Vagina (tissue), 2 donors: ENCODE measurements around the gene NUP54. TPM values are rescaled to one million over a fixed set of nuclear protein-coding genes. Genes with fewer than 3 reads are reported as not detected.

ENCODE experiments used
- DNase-seq, 2 donors: peaks; one replicate each; pipeline ENCODE4 v3.0.0-alpha.2; 2017; ENCODE audit errors: extremely low spot score in 2 of 2
- H3K27ac ChIP-seq: fragments of 200-600 bp; sonication (generic); one replicate; pipeline ENCODE4 v1.5.1; 2019
- H3K27me3 ChIP-seq: fragments of 200-600 bp; sonication (generic); one replicate; pipeline ENCODE4 v1.5.1; 2019
- H3K36me3 ChIP-seq, 2 donors: fragments of 200-600 bp; sonication (generic); one replicate each; pipeline ENCODE4 v1.5.1; 2017 to 2019
- H3K4me1 ChIP-seq: fragments of 200-600 bp; sonication (generic); one replicate; pipeline ENCODE4 v1.5.1; 2019
- H3K4me3 ChIP-seq, 2 donors: fragments of 200-600 bp; sonication (generic); 1 replicate in 1 of 2; 2 replicates in 1 of 2; pipeline ENCODE4 v1.5.1; 2016 to 2019
- H3K9me3 ChIP-seq: fragments of 200-600 bp; sonication (generic); one replicate; pipeline ENCODE4 v1.5.1; 2019
- POLR2AphosphoS5 ChIP-seq, 2 donors: sonication (generic); formaldehyde crosslinking; IDR thresholded peaks; one replicate each; pipeline ENCODE4 v1.9.0; 2017; ENCODE audit warnings: antibody characterized with exemption in 2 of 2, mild to moderate bottlenecking in 2 of 2, low read depth in 1 of 2; ENCODE audit not compliant: insufficient read depth in 1 of 2
- intact Hi-C: fragments of 100-400 bp; cut with DNase I; formaldehyde crosslinking; loops from one replicate; pipeline ENCODE4 v1.15.1; 2023
- total RNA-seq: library from RNA; depleted of rRNA; stranded (reverse); fragments of >200 nt; gene quantifications from one replicate; pipeline ENCODE4 v1.2.3, GENCODE V29; 2016
- TF ChIP-seq, protein P1 (sequence below), 3 experiments: fragments of 450-650 bp in 2 of 3; fragments of 200-600 bp in 1 of 3; sonication (generic) in 1 of 3; IDR thresholded peaks; one replicate each; pipeline ENCODE4 v1.5.1; 2017 to 2019; ENCODE audit warnings: antibody characterized with exemption in 3 of 3, mild to moderate bottlenecking in 2 of 3, moderate library complexity in 2 of 3

Gene NUP54
- total RNA-seq, 1 donor from 2014 or later: 31.2 TPM

DNA sequence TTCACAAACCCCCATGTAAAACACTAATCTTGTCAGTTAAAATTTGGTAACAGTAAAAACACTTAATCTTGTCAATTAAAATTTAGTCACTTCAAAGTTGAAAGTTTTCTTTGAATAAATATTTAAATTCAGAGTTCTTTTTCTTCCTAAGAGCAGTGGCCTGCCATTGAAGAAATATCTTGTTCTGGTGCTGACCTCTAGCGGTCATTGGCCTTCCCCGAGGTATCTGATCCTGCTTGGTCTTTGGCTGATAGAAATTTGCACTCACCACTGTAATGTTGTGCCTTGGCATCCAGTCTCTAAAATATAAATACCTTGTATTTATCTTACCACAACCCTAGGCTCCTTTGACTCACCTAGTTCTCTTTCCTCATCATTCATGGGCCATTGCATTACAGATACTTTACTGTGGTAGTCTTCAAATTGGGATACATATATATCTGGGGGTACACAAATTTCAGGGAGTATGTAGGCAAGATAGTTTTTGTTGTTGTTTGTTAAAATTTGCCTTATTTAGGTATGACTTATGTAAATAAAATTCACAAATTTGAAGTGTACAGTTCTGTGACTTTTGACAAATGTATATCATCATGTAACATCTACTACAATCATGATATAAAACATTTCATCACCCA, 80.4 kb downstream of the NUP54 start:
- Histone ChIP-seq H3K27ac (no peak overlapping the region), H3K27me3 (no peaks in the 10 kb centered on the region), H3K36me3 (no peaks in the 10 kb centered on the region), H3K9me3 (no peaks in the 10 kb centered on the region), H3K4me3 (no peak overlapping the region), H3K4me1 (no peaks in the 10 kb centered on the region)
- intact Hi-C loops: loop anchor here (5.0 kb wide), 1 partner anchor 70 kb away; no protein-coding TSS in a partner anchor
- DNase-seq: no peak
- TF ChIP-seq, protein P1, sequence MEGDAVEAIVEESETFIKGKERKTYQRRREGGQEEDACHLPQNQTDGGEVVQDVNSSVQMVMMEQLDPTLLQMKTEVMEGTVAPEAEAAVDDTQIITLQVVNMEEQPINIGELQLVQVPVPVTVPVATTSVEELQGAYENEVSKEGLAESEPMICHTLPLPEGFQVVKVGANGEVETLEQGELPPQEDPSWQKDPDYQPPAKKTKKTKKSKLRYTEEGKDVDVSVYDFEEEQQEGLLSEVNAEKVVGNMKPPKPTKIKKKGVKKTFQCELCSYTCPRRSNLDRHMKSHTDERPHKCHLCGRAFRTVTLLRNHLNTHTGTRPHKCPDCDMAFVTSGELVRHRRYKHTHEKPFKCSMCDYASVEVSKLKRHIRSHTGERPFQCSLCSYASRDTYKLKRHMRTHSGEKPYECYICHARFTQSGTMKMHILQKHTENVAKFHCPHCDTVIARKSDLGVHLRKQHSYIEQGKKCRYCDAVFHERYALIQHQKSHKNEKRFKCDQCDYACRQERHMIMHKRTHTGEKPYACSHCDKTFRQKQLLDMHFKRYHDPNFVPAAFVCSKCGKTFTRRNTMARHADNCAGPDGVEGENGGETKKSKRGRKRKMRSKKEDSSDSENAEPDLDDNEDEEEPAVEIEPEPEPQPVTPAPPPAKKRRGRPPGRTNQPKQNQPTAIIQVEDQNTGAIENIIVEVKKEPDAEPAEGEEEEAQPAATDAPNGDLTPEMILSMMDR (IDR thresholded peaks at IDR 0.05): peak; percentile 53 to 79 (median 71)
- no peak for TF ChIP-seq POLR2AphosphoS5 (IDR thresholded peaks at IDR 0.05; ENCODE audit: insufficient read depth in 1 of 2, low read depth in 1 of 2)

DNA sequence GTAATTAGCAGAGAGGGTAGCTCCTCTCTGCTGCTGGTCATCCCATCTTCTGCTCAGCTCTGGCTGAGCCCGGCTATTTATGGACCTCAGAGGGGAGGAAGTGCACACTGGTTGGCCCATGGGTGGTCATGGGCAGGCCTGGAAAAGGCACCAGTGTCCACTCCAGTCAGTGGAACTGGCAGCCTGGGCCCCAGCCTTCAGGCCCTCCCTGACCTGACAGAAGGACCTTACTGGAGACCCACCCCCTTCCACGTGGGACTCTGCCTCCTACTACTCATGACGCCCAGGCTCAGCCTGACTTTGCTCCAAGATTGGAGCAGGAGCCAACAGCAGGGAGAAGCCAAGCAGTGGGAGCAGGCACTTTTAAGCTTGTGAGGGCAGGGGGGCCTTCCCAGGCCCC, 81.7 kb downstream of the NUP54 start:
- Histone ChIP-seq H3K4me3 (no peak overlapping the region), H3K4me1 (no peaks in the 10 kb centered on the region), H3K36me3 (no peaks in the 10 kb centered on the region), H3K27ac (no peak overlapping the region), H3K27me3 (no peaks in the 10 kb centered on the region), H3K9me3 (no peaks in the 10 kb centered on the region)
- TF ChIP-seq POLR2AphosphoS5 (IDR thresholded peaks at IDR 0.05; ENCODE audit: insufficient read depth in 1 of 2, low read depth in 1 of 2): no peak
- intact Hi-C loops: loop anchor here (5.0 kb wide), 1 partner anchor 69 kb away; no protein-coding TSS in a partner anchor
- no peak for DNase-seq

Other genes starting within 250 kb of the NUP54 start
- gene PPEF2, start 245.9 kb downstream of the NUP54 start, total RNA-seq: not detected
- 110 TPM for gene NAAA, start 207.4 kb downstream of the NUP54 start, total RNA-seq
- gene SDAD1, start 157.5 kb downstream of the NUP54 start, total RNA-seq: 27.5 TPM
- gene CXCL9, start 140.9 kb downstream of the NUP54 start, total RNA-seq: 0.74 TPM
- gene CXCL10, start 124.9 kb downstream of the NUP54 start, total RNA-seq: 1.7 TPM
- not detected for gene CXCL11, start 112.3 kb downstream of the NUP54 start, total RNA-seq
- gene ART3, start 73.7 kb downstream of the NUP54 start, total RNA-seq: 0.74 TPM
- 156 TPM for gene SCARB2, start 65.4 kb upstream of the NUP54 start, total RNA-seq
- gene FAM47E, start 103.3 kb upstream of the NUP54 start, total RNA-seq: 0.49 TPM
- 7.6 TPM for gene STBD1, start 158.3 kb upstream of the NUP54 start, total RNA-seq